Glutamatergic neuron (in vitro differentiated cells): ENCODE results near the gene ZBTB40. TPM values are rescaled to one million over a fixed set of nuclear protein-coding genes. Genes with fewer than 3 reads are reported as not detected.

Experiments
- DNase-seq: peaks from one replicate; pipeline ENCODE4 v3.0.0; 2022
- H3K27ac Mint-ChIP-seq: one replicate; pipeline ENCODE4 v1.8.0; 2020; ENCODE audit warnings: mild to moderate bottlenecking, mixed read lengths, inconsistent platforms; ENCODE audit not compliant: unreplicated experiment
- H3K27me3 Mint-ChIP-seq: one replicate; pipeline ENCODE4 v1.8.0; 2020; ENCODE audit warnings: mild to moderate bottlenecking, moderate library complexity, mixed read lengths, inconsistent platforms; ENCODE audit not compliant: unreplicated experiment
- H3K36me3 Mint-ChIP-seq: one replicate; pipeline ENCODE4 v1.8.0; 2020; ENCODE audit warnings: mild to moderate bottlenecking, mixed read lengths, inconsistent platforms; ENCODE audit not compliant: unreplicated experiment
- H3K4me1 Mint-ChIP-seq: one replicate; pipeline ENCODE4 v1.8.0; 2020; ENCODE audit warnings: mild to moderate bottlenecking, low read depth, mixed read lengths, inconsistent platforms; ENCODE audit not compliant: unreplicated experiment
- H3K4me3 Mint-ChIP-seq: one replicate; pipeline ENCODE4 v1.8.0; 2020; ENCODE audit warnings: mild to moderate bottlenecking, mixed read lengths, inconsistent platforms; ENCODE audit not compliant: unreplicated experiment
- H3K9me3 Mint-ChIP-seq: one replicate; pipeline ENCODE4 v1.8.0; 2020; ENCODE audit warnings: mild to moderate bottlenecking, moderate library complexity, mixed read lengths, inconsistent platforms; ENCODE audit not compliant: unreplicated experiment
- CTCF ChIP-seq: fragments of 200-600 bp; sonication (generic); IDR thresholded peaks from one replicate; pipeline ENCODE4 v1.5.0; 2021; ENCODE audit not compliant: partially characterized antibody, unreplicated experiment
- total RNA-seq: library from RNA; stranded (reverse); fragmentation: NEBNext Ultra II Directional; extraction: Animal tissue kit (Norgen Biotek cat#: 25700); gene quantifications from one replicate; pipeline ENCODE4 v1.2.1, GENCODE V29; 2021; ENCODE audit not compliant: unreplicated experiment

ZBTB40 gene
- total RNA-seq, 1 donor from 2014 or later = 25.7 TPM

DNA sequence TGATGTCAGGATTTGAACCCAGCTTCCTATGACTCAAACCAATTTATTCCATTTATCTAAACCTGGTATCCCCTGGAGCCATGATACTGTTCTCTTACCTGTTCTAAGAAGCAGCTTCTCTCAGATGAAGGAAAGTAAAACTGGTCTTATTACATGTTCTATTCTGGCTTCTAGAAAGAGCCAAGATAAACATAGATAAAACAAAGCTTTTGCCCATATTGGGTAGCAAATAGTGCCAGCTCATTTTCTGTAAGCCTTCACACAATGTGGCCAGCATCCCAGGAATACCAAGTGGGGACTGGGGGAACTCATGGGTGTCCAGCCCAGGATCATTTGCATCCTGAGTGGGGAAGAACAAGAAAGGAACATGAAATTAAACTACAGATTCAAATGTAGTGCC is 58.2 kb downstream of the ZBTB40 start:
- Mint-ChIP-seq H3K9me3 (no peaks in the 10 kb centered on the region), H3K4me1 (peaks cover 7% of the 10 kb centered on the region), H3K27ac (no peak overlapping the region), H3K36me3 (peaks cover 13% of the 10 kb centered on the region), H3K4me3 (no peak overlapping the region), H3K27me3 (no peaks in the 10 kb centered on the region)
- no peak for DNase-seq
- TF ChIP-seq CTCF = no peak

GRCh38 chr1:22512873-22513272 is 61.2 kb downstream of the ZBTB40 start:
- Mint-ChIP-seq H3K27ac (no peak overlapping the region), H3K4me3 (no peak overlapping the region), H3K9me3 (no peaks in the 10 kb centered on the region), H3K27me3 (no peaks in the 10 kb centered on the region), H3K4me1 (peaks cover 7% of the 10 kb centered on the region), H3K36me3 (peaks cover 26% of the 10 kb centered on the region)
- TF ChIP-seq CTCF = no peak
- no peak for DNase-seq

DNA sequence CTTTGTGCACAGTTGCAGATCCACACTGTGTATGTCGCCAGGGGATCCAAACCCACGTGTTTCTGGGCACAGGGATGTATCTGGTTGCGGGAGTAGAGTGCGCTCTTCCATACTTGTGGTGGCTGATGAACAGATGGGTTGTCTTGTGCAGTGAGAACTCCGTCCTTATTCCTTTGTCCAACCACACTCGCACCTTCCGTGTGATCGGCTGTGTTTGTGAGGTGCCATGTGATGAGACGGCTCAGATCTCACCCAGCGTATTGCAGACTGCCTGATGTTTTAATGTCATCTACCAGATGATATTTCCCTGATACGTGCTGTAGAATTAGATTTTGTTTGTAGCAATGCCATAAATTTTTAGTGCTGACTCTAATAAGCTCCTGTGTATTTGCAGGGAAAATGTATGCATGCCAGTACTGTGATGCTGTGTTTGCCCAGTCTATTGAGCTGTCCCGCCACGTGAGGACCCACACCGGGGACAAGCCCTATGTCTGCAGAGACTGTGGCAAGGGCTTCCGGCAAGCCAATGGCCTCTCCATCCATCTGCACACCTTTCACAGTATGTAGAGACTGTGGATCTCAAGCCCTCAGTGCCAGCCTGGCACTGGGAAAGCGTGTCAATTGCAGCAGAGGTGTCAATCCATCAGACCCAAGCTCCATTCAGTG is 65.4 kb downstream of the ZBTB40 start:
- H3K27ac Mint-ChIP-seq = peak overlapping the region; percentile 46
- H3K4me1 Mint-ChIP-seq = peaks cover 6% of the 10 kb centered on the region
- no peak overlapping the region for H3K4me3 Mint-ChIP-seq
- H3K9me3 Mint-ChIP-seq = no peaks in the 10 kb centered on the region
- TF ChIP-seq CTCF = no peak
- no peak for DNase-seq
- no peaks in the 10 kb centered on the region for H3K27me3 Mint-ChIP-seq
- peaks cover 19% of the 10 kb centered on the region for H3K36me3 Mint-ChIP-seq

- H3K36me3 Mint-ChIP-seq = peaks cover 19% of the 10 kb centered on the region
- no peaks in the 10 kb centered on the region for H3K27me3 Mint-ChIP-seq
Observed at GRCh38 chr1:22517956-22518355, 66.3 kb downstream of the ZBTB40 start.

More at GRCh38 chr1:22517956-22518355, 66.3 kb downstream of the ZBTB40 start:
- peaks cover 6% of the 10 kb centered on the region for H3K4me1 Mint-ChIP-seq
- no peak for TF ChIP-seq CTCF
- peak overlapping the region; percentile 16 for H3K4me3 Mint-ChIP-seq
- H3K27ac Mint-ChIP-seq = peak overlapping the region; percentile 46
- no peaks in the 10 kb centered on the region for H3K9me3 Mint-ChIP-seq
- DNase-seq = no peak
